ENCODE measurements around the gene SLC2A2. TPM values are rescaled to one million over a fixed set of nuclear protein-coding genes. Genes with fewer than 3 reads are reported as not detected.
A peak's percentile ranks its signal among the peaks of the same experiment; 100 is the strongest.

The SLC2A2 gene
- total RNA-seq, 1 donor from 2014 or later: not detected

DNA sequence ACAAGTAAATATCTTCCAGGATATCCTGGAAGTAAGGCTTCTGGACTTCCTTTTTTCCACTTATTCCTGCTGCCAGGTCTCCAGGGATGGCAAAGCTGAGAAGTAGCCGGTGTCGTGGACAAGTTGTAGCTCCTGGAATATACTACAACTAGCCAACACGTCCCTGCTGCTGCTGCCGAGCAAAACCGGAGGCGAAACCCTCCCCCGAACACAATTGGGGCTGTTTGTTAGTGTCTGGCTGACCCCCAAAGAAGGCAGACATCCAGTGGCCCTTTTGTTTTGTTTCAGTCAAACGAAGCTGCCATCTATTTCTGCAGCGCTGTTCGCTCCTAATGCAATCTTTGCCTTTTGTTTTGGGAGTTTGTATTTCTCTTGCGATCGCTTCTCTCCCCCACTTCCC, 72.8 kb downstream of the SLC2A2 start:
- Histone ChIP-seq H3K27me3 (ENCODE audit: control insufficient read depth, insufficient read depth, low read length) (no peaks in the 10 kb centered on the region), H3K36me3 (ENCODE audit: control insufficient read depth, insufficient read depth, low read length) (no peaks in the 10 kb centered on the region), H3K4me3 (ENCODE audit: low read depth, low read length) (no peak overlapping the region)
- FAIRE-seq: peak; percentile 68
- DNase-seq (ENCODE audit: low read depth): no peak
- TF ChIP-seq, protein P1, sequence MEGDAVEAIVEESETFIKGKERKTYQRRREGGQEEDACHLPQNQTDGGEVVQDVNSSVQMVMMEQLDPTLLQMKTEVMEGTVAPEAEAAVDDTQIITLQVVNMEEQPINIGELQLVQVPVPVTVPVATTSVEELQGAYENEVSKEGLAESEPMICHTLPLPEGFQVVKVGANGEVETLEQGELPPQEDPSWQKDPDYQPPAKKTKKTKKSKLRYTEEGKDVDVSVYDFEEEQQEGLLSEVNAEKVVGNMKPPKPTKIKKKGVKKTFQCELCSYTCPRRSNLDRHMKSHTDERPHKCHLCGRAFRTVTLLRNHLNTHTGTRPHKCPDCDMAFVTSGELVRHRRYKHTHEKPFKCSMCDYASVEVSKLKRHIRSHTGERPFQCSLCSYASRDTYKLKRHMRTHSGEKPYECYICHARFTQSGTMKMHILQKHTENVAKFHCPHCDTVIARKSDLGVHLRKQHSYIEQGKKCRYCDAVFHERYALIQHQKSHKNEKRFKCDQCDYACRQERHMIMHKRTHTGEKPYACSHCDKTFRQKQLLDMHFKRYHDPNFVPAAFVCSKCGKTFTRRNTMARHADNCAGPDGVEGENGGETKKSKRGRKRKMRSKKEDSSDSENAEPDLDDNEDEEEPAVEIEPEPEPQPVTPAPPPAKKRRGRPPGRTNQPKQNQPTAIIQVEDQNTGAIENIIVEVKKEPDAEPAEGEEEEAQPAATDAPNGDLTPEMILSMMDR (IDR thresholded peaks at IDR 0.05; ENCODE audit: insufficient read depth, low read length, severe bottlenecking): no peak

DNA sequence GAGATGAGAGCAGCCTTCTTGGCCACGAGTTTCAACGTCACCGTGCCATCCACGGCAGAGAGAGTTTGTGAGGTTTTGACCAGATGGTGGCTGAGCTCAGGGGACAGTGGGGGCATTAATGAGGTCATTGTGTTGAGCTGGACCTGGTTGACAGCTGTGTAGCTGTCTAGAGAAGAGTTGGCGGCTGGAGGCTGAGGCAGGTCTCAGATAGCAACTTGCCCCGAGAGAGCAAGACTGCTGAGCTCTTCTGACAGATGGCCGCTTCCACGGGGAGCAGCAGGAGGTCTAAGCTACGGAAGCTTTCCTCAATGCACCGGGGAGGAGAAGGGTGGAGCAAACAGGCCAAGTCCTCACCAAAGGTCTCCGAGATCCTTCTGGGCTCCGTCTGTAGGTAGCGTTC, 73.3 kb downstream of the SLC2A2 start:
- H3K27me3 ChIP-seq (ENCODE audit: control insufficient read depth, insufficient read depth, low read length): no peaks in the 10 kb centered on the region
- DNase-seq (ENCODE audit: low read depth) (no peak), FAIRE-seq (peak; percentile 75)
- no peaks in the 10 kb centered on the region for H3K36me3 ChIP-seq (ENCODE audit: control insufficient read depth, insufficient read depth, low read length)
- TF ChIP-seq, protein P1 (IDR thresholded peaks at IDR 0.05; ENCODE audit: insufficient read depth, low read length, severe bottlenecking): no peak
- H3K4me3 ChIP-seq (ENCODE audit: low read depth, low read length): no peak overlapping the region

DNA sequence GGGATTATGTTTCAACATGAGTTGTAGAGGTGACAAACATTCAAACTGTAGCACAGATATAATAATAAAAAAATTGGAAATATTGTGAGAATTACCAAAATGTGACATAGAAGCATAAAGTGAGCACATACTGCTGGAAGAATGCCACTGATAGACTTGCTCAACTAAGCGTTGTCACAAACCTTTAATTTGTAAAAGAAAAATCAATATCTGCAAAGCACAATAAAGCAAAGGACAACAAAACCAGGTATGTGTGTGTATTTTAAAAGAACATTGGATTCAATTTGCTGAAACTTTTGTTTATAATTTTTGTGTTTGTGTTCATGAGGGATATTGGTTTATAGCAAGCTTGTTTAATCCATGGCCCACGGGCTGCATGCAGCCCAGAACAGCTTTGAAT, 77.3 kb downstream of the SLC2A2 start:
- H3K4me3 ChIP-seq (ENCODE audit: low read depth, low read length): no peak overlapping the region
- H3K27me3 ChIP-seq (ENCODE audit: control insufficient read depth, insufficient read depth, low read length): no peaks in the 10 kb centered on the region
- DNase-seq (ENCODE audit: low read depth) (no peak), FAIRE-seq (no peak)
- TF ChIP-seq, protein P1 (IDR thresholded peaks at IDR 0.05; ENCODE audit: insufficient read depth, low read length, severe bottlenecking): no peak
- no peaks in the 10 kb centered on the region for H3K36me3 ChIP-seq (ENCODE audit: control insufficient read depth, insufficient read depth, low read length)

DNA sequence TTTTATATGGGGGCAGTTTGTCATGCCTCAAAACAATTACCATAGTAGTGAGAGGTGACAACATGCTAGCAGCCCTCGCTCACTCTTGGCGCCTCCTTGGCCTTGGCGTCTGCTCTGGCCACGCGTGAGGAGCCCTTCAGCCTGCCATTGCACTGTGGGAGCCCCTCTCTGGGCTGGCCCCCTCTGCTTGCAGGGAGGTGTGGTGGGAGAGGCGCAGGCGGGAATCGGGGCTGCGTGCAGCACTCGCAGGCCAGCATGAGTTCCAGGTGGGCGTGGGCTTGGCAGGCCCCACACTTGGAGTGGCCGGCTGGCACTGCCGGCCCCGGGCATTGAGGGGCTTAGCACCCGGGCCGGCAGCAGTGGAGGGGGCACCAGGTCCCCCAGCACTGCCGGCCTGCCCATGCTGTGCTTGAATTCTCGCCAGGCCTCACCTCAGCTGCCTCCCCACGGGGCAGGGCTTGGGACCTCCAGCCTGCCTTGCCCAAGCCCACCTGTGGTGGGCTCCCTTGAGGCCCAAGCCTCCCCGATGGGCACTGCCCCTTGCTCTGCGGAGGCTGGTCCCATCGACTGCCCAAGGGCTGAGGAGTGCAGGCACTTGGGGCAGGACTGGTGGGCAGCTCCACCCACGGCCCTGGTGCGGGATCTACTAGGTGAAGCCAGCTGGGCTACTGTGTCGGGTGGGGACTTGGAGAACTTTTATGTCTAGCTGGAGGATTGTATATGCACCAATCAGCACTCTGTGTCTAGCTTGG, 79.3 kb downstream of the SLC2A2 start:
- H3K36me3 ChIP-seq (ENCODE audit: control insufficient read depth, insufficient read depth, low read length): no peaks in the 10 kb centered on the region
- no peaks in the 10 kb centered on the region for H3K27me3 ChIP-seq (ENCODE audit: control insufficient read depth, insufficient read depth, low read length)
- TF ChIP-seq, protein P1 (IDR thresholded peaks at IDR 0.05; ENCODE audit: insufficient read depth, low read length, severe bottlenecking): no peak
- no peak overlapping the region for H3K4me3 ChIP-seq (ENCODE audit: low read depth, low read length)
- DNase-seq (ENCODE audit: low read depth): no peak
- FAIRE-seq: no peak

Other genes with a start within 250 kb of the SLC2A2 start
- 71.3 and 116 TPM in 2 replicates for gene RPL22L1, start 156.5 kb downstream of the SLC2A2 start, total RNA-seq
- 9.5 and 15.2 TPM in 2 replicates for gene EIF5A2, start 118.1 kb downstream of the SLC2A2 start, total RNA-seq

Measured in bronchial epithelial cell (primary cell).